Prostate gland (tissue), 2 donors: ENCODE data around the gene SCFD1.

Source experiments
- CTCF ChIP-seq, 4 experiments: fragments of 200-600 bp in 2 of 4; fragments of 450-650 bp in 2 of 4; sonication (generic) in 2 of 4; IDR thresholded peaks; 1 replicate in 3 of 4; 2 replicates in 1 of 4; pipeline ENCODE4 v1.5.1; 2016 to 2019; ENCODE audit warnings: antibody characterized with exemption in 4 of 4, mild to moderate bottlenecking in 2 of 4, moderate library complexity in 2 of 4
- POLR2A ChIP-seq: fragments of 450-650 bp; IDR thresholded peaks from one replicate; pipeline ENCODE4 v1.6.1; 2016; ENCODE audit warnings: antibody characterized with exemption, mild to moderate bottlenecking
- POLR2AphosphoS5 ChIP-seq: sonication (generic); formaldehyde crosslinking; IDR thresholded peaks from one replicate; pipeline ENCODE4 v1.6.1; 2017; ENCODE audit warnings: antibody characterized with exemption

- TF ChIP-seq CTCF (IDR thresholded peaks at IDR 0.05) (no peak), POLR2AphosphoS5 (no peak), POLR2A (no peak)
Measured at GRCh38 chr14:30655658-30656057, 33.5 kb downstream of the SCFD1 start.
